Embryonic facial prominence (tissue), 1 donor: ENCODE results near the gene KCNC2.

Experiments used
- DNase-seq: peaks from one replicate; pipeline ENCODE4 v3.0.0-alpha.2; 2016; ENCODE audit errors: extremely low spot score

Gene KCNC2

GRCh38 chr12:75058228-75058627 is 151.4 kb downstream of the KCNC2 start:
- DNase-seq = no peak

GRCh38 chr12:75048767-75049166 is 160.9 kb downstream of the KCNC2 start:
- no peak for DNase-seq

DNA sequence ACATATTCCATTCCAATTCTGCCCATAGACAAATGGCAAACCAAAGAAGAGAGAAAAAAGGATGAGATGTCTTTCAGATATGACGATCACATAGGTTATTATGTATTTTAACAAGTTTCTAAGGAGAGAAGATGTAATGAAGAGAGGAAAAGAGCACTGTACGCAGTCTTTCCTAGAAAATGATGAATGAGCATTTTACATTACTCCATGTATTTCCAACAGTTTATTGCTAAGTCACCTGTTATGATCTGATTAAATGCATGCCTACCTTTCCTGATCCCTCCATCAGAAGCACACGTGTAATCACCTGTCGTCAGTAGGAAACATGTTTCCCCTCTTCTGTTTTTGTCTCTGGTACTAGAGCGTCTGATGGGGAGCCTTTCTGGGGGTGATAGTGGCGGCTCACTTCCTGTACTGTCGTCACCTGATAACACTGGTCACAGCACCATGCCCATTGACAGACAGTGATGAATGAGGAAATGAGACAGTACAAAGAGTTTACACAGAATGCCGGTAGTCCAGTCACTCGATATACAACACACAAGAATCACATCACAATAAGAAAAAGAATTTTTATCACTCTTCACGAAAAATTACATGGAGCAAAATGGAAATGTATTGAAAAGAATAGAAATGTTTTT is 161.6 kb downstream of the KCNC2 start:
- DNase-seq = no peak

DNA sequence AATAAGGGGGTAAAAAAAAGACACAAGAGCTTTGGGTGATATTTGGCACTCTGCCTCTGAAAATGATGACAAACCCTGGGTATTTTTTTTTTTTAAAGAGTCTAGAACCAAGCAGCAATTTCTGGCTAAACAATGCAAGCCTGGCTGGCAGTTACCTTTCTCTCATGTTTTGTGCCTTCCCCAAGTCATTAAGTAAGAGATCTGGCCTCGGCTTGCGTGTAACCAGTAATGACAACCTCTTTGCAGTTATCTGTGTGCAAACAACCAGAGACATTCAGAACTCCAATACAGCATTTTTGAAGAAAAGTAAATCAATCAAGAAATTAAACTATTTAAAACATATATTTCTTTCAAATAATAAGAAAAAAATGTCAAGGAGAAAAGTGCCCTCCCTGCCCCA is 167.5 kb downstream of the KCNC2 start:
- no peak for DNase-seq

DNA sequence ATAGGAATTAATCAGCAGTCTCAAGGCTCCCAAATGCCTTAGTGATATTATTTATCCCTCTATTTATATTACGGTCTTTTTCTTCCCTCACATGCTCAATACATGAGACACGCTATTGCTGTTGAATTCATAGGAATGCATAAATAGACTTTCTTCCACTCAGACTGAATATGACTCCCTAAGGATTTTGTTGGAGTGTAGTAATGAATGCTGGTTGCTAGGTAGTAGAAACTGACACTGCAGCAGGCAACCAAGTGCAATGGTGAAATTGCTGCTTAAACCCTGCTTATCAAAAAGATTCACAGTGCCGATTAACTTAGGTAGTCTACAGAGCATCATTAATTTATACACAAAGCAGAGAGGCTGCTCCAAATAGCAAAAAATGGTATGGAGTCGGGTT is 168.2 kb downstream of the KCNC2 start:
- DNase-seq = no peak

- DNase-seq = no peak
Observed at GRCh38 chr12:75020068-75020557, 189.5 kb downstream of the KCNC2 start.

- DNase-seq = no peak
Observed at GRCh38 chr12:75011120-75011519, 198.5 kb downstream of the KCNC2 start.

DNA sequence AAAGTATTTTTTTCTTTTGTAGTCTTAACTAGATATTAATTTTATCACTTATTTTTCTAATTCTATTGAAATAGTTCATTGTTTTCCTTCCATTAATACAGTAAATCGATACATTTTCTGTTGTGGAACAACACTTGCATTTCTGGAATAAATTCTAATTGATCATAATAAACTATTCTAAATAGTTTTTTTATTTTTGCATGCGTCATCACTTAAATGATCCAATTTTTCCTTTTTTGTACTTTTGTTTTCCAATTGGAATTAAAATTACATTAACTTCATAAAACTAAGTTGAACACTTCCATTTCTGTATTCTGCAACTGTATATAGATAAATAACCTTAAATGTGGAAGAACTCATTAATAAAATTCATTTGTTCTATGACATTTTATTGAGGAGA is 202.5 kb downstream of the KCNC2 start:
- no peak for DNase-seq

GRCh38 chr12:75000120-75000519 is 209.5 kb downstream of the KCNC2 start:
- no peak for DNase-seq

DNA sequence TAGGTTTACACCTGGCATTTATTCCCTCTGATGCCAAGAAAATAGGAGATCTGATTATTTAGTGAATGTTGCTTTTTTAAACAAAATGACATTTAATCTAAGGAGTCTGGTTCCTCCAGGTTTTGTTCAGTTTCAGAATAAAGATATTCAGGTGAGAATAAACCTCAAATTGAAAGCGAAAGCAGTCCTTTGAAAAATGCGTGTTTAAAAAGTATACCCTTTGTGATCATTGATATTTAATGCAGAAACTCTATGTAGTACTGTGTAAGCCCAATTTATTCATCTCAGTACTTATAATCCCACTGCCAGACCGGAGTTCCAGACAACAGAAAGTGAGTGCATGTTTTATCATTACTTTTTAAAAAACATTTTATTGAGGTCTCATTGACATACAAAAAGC is 210.2 kb downstream of the KCNC2 start:
- DNase-seq = no peak
